ENCODE measurements around the gene ZBTB43. TPM values are rescaled to one million over a fixed set of nuclear protein-coding genes. Genes with fewer than 3 reads are reported as not detected.

ZBTB43 gene
- total RNA-seq, 1 experiment from 2014 or later = 11.9 TPM

DNA sequence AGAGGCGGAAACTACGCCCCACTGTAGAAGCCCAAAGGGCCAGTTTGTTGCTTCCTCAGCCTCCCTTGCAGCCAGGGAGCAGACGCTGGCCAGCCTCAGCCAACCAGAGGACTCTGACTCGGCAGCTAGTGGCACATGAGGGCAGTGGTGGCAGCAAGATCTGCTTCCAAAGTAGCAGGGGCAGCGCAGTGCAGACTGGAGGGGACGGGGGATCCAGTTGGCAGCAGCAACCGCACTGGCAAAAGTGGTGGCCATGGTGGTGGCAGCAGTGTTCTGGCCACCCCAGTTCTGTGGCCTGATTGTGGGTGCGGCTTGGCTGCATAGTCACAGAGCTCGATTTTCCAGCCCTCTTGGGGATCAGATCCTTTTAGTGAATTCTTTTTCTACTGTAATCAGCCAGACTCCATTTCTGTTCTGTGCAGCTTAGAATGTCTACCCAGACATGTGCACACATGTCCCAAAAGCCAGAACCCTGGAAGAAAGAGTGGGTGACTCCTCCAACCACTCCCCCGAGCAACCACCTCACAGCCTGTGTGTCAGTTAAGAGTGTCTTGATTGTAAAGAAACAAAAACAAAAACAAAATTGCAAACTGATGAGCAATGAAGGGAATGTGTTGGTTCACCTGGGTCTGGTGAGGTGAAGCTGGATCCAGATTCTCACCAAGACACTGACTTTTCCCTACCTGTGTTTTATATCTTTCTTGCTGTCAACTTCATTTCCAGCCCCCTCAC, 11.0 kb upstream of the ZBTB43 start:
- H3K27me3 Mint-ChIP-seq (ENCODE audit: unreplicated experiment) = peaks cover 23% of the 10 kb centered on the region
- TF ChIP-seq, protein P1, sequence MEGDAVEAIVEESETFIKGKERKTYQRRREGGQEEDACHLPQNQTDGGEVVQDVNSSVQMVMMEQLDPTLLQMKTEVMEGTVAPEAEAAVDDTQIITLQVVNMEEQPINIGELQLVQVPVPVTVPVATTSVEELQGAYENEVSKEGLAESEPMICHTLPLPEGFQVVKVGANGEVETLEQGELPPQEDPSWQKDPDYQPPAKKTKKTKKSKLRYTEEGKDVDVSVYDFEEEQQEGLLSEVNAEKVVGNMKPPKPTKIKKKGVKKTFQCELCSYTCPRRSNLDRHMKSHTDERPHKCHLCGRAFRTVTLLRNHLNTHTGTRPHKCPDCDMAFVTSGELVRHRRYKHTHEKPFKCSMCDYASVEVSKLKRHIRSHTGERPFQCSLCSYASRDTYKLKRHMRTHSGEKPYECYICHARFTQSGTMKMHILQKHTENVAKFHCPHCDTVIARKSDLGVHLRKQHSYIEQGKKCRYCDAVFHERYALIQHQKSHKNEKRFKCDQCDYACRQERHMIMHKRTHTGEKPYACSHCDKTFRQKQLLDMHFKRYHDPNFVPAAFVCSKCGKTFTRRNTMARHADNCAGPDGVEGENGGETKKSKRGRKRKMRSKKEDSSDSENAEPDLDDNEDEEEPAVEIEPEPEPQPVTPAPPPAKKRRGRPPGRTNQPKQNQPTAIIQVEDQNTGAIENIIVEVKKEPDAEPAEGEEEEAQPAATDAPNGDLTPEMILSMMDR (IDR thresholded peaks at IDR 0.05; ENCODE audit: unreplicated experiment) = no peak
- no peak for DNase-seq
- H3K27ac Mint-ChIP-seq (ENCODE audit: unreplicated experiment) = no peak overlapping the region
- BruUV-seq (replicated peaks) = no TSS peak
- no peaks in the 10 kb centered on the region for H3K9me3 Mint-ChIP-seq (ENCODE audit: low read depth, unreplicated experiment)
- CTCF ChIA-PET = no interaction called here
- H3K4me3 Mint-ChIP-seq (ENCODE audit: low read depth, unreplicated experiment) = no peak overlapping the region
- intact Hi-C loops (cut with micrococcal nuclease; ENCODE audit: unreplicated experiment) = no loop called here
- peaks cover 13% of the 10 kb centered on the region for H3K4me1 Mint-ChIP-seq (ENCODE audit: low read depth, unreplicated experiment)
- H3K36me3 Mint-ChIP-seq (ENCODE audit: insufficient read depth, unreplicated experiment) = no peaks in the 10 kb centered on the region

DNA sequence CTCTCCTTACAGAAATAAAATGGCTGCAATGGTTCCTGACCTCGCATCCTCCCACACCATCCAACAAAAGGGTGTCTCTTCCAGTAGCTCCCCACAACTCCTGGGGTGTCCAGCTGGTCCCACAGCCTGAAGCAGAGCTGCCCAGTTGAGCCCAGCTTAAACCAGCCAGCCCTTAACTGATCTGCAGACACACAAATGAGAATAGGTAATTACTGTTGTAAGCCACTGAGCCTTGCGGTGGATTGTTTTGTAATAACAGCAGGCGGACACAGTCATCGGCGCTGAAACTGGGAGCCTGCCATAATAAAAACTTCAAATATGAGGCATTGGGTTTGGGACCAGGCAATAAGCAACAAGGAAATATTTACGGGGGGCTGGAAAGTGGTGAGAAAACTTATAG, 10.4 kb upstream of the ZBTB43 start:
- Mint-ChIP-seq H3K27me3 (ENCODE audit: unreplicated experiment) (peaks cover 17% of the 10 kb centered on the region), H3K27ac (ENCODE audit: unreplicated experiment) (no peak overlapping the region), H3K9me3 (ENCODE audit: low read depth, unreplicated experiment) (no peaks in the 10 kb centered on the region), H3K36me3 (ENCODE audit: insufficient read depth, unreplicated experiment) (no peaks in the 10 kb centered on the region), H3K4me3 (ENCODE audit: low read depth, unreplicated experiment) (no peak overlapping the region), H3K4me1 (ENCODE audit: low read depth, unreplicated experiment) (peaks cover 8% of the 10 kb centered on the region)
- TF ChIP-seq, protein P1 (IDR thresholded peaks at IDR 0.05; ENCODE audit: unreplicated experiment) = no peak
- intact Hi-C loops (cut with micrococcal nuclease; ENCODE audit: unreplicated experiment) = no loop called here
- CTCF ChIA-PET = no interaction called here
- DNase-seq = no peak
- no TSS peak for BruUV-seq (replicated peaks)

DNA sequence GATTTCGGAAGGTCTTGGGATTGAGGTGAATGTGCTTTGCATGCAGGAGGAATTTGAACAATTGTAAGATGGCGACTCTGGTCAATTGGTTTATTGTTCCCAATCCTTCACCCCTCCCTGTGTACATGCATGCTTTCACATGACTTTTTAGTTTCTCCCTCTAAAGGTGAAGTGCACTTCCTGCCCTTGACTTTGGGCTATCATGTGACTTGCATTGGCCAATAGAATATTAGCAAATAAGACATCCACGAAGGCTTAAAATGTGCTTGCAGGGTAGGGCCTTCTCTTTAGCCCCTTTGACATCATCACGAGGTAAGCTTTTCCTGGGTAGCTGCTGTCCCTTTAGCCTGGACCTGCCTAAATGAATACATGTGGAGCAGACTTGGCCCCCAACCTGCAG, 8.1 kb upstream of the ZBTB43 start:
- DNase-seq = no peak
- Mint-ChIP-seq H3K36me3 (ENCODE audit: insufficient read depth, unreplicated experiment) (no peaks in the 10 kb centered on the region), H3K4me3 (ENCODE audit: low read depth, unreplicated experiment) (no peak overlapping the region), H3K27me3 (ENCODE audit: unreplicated experiment) (peaks cover 4% of the 10 kb centered on the region), H3K27ac (ENCODE audit: unreplicated experiment) (no peak overlapping the region), H3K9me3 (ENCODE audit: low read depth, unreplicated experiment) (no peaks in the 10 kb centered on the region), H3K4me1 (ENCODE audit: low read depth, unreplicated experiment) (peaks cover 3% of the 10 kb centered on the region)
- intact Hi-C loops (cut with micrococcal nuclease; ENCODE audit: unreplicated experiment) = no loop called here
- CTCF ChIA-PET = no interaction called here
- TF ChIP-seq, protein P1 (IDR thresholded peaks at IDR 0.05; ENCODE audit: unreplicated experiment) = no peak
- no TSS peak for BruUV-seq (replicated peaks)

DNA sequence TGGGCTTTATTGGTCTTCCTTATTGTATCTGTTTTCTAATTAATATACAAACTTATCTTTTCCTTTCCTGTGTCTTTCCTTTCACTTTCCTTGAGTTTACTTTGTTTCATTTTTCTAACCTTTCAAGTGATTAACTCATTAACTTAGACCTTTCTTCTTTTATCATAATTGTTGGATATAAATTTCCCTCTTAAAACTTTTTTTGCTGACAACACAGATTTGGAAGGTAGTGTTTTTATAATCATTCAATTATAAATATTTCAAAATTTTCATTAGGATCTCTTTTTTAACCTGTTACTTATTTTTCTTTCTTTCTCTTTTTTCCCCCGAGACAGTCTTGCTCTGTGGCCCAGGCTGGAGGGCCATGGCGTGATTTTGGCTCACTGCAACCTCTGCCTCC, 6.9 kb upstream of the ZBTB43 start:
- no peak overlapping the region for H3K27ac Mint-ChIP-seq (ENCODE audit: unreplicated experiment)
- H3K4me1 Mint-ChIP-seq (ENCODE audit: low read depth, unreplicated experiment) = no peaks in the 10 kb centered on the region
- H3K27me3 Mint-ChIP-seq (ENCODE audit: unreplicated experiment) = no peaks in the 10 kb centered on the region
- H3K9me3 Mint-ChIP-seq (ENCODE audit: low read depth, unreplicated experiment) = no peaks in the 10 kb centered on the region
- no peak overlapping the region for H3K4me3 Mint-ChIP-seq (ENCODE audit: low read depth, unreplicated experiment)
- no peaks in the 10 kb centered on the region for H3K36me3 Mint-ChIP-seq (ENCODE audit: insufficient read depth, unreplicated experiment)
- intact Hi-C loops (cut with micrococcal nuclease; ENCODE audit: unreplicated experiment) = no loop called here
- no TSS peak for BruUV-seq (replicated peaks)
- TF ChIP-seq, protein P1 (IDR thresholded peaks at IDR 0.05; ENCODE audit: unreplicated experiment) = no peak
- CTCF ChIA-PET = no interaction called here
- no peak for DNase-seq

Data from Calu3 (cell line).